Stimulated activated CD8-positive, alpha-beta memory T cell treated with anti-CD3 and anti-CD28 coated beads, Interleukin-12 subunit alpha, Interleukin-12 subunit beta, amount 100 ng/mL, for 1 hour (primary cell): ENCODE results near the gene ZNF684.
"Not testable (repeated sequence)": the region's sequence is repeated elsewhere in the genome, so short reads cannot be mapped to it uniquely, and the experiment has no call there.

Source experiments
- DNase-seq: peaks from one replicate; pipeline ENCODE4 v3.0.0-alpha.2; 2020; ENCODE audit warnings: low read depth

The ZNF684 gene

GRCh38 chr1:40531381-40532061, at the start of gene ZNF684:
ZNF684 (plus strand) TSS chr1:40531637; CDS start chr1:40533167, 1,530 bp downstream.
- peak; percentile 80 for DNase-seq

- DNase-seq, result no peak
Observed at GRCh38 chr1:40495315-40495903, 36.0 kb upstream of the ZNF684 start.

GRCh38 chr1:40502651-40503050, 28.8 kb upstream of the ZNF684 start:
- not testable (repeated sequence) for DNase-seq

GRCh38 chr1:40507973-40508372, 23.5 kb upstream of the ZNF684 start:
- no peak for DNase-seq

- peak; percentile 71 for DNase-seq
Observed at GRCh38 chr1:40508375-40509341, 22.8 kb upstream of the ZNF684 start, which contains the start of gene EXO5. EXO5 (plus strand) TSS chr1:40508767; CDS start chr1:40514545, 5,778 bp downstream.

- no peak for DNase-seq
Observed at GRCh38 chr1:40519517-40519916, 11.9 kb upstream of the ZNF684 start.

GRCh38 chr1:40530735-40531380, 579 bp upstream of the ZNF684 start:
- no peak for DNase-seq

- DNase-seq, result no peak
Observed at GRCh38 chr1:40532062-40532389, 589 bp downstream of the ZNF684 start.

GRCh38 chr1:40532844-40533424, 1.5 kb downstream of the ZNF684 start:
- no peak for DNase-seq

- no peak for DNase-seq
Observed at GRCh38 chr1:40534589-40534988, 3.2 kb downstream of the ZNF684 start.

GRCh38 chr1:40535732-40536131, 4.3 kb downstream of the ZNF684 start:
- DNase-seq, result no peak

GRCh38 chr1:40539338-40539737, 7.9 kb downstream of the ZNF684 start:
- no peak for DNase-seq

GRCh38 chr1:40546957-40547356, 15.5 kb downstream of the ZNF684 start:
- no peak for DNase-seq

- no peak for DNase-seq
Observed at GRCh38 chr1:40553017-40553416, 21.6 kb downstream of the ZNF684 start.

GRCh38 chr1:40554807-40555206, 23.4 kb downstream of the ZNF684 start:
- DNase-seq, result not testable (repeated sequence)

GRCh38 chr1:40556121-40556520, 24.7 kb downstream of the ZNF684 start:
- no peak for DNase-seq

GRCh38 chr1:40558241-40558640, 26.8 kb downstream of the ZNF684 start:
- DNase-seq, result not testable (repeated sequence)

GRCh38 chr1:40562185-40562584, 30.7 kb downstream of the ZNF684 start:
- no peak for DNase-seq

GRCh38 chr1:40563266-40563665, 31.8 kb downstream of the ZNF684 start:
- DNase-seq, result no peak

GRCh38 chr1:40564506-40564905, 33.1 kb downstream of the ZNF684 start:
- no peak for DNase-seq

- DNase-seq, result no peak
Observed at GRCh38 chr1:40564913-40565312, 33.5 kb downstream of the ZNF684 start.

- DNase-seq, result no peak
Observed at GRCh38 chr1:40567825-40568224, 36.4 kb downstream of the ZNF684 start.
